SK-N-SH (cell line): ENCODE measurements around the gene DAGLA. TPM values are rescaled to one million over a fixed set of nuclear protein-coding genes. Genes with fewer than 3 reads are reported as not detected.

Source experiments
- CTCF ChIA-PET: fragments of 300-600, 350-600 bp; formaldehyde crosslinking; extraction: SDS; loops from one replicate; lab custom pipeline; 2021; lab: Yijun Ruan, JAX
- POLR2A ChIA-PET: fragments of 350-600 bp; sonication (Branson Sonifier 250); formaldehyde crosslinking; extraction: SDS; loops from one replicate; lab custom pipeline; 2020; ENCODE audit warnings: antibody characterized with exemption, inconsistent platforms; lab: Yijun Ruan, JAX
- DNase-seq: peaks from one replicate; pipeline ENCODE4 v3.0.0; 2012
- H2AFZ ChIP-seq: fragments of 200-600 bp; sonication (generic); 2 replicates; pipeline ENCODE4 v1.8.1; 2016; ENCODE audit warnings: antibody characterized with exemption, mild to moderate bottlenecking, low read depth
- H3F3A ChIP-seq: fragments of 200-600 bp; sonication (generic); replicated peaks from 2 replicates; pipeline ENCODE3; 2016; ENCODE audit warnings: antibody characterized with exemption, mild to moderate bottlenecking; ENCODE audit not compliant: insufficient read depth
- H3K27ac ChIP-seq, 2 experiments: fragments of 200-500 bp in 1 of 2; fragments of 200-600 bp in 1 of 2; sonication (Bioruptor generic) in 1 of 2; sonication (generic), shearing (Covaris generic) in 1 of 2; 2 replicates each; pipeline versions ENCODE4 v1.5.1 to v1.6.1; 2014 to 2016; ENCODE audit warnings: low read depth in 2 of 2, inconsistent platforms in 1 of 2, low read length in 1 of 2, mild to moderate bottlenecking in 1 of 2, mixed read lengths in 1 of 2
- H3K27me3 ChIP-seq: fragments of 200-600 bp; sonication (generic), shearing (Covaris generic); 2 replicates; pipeline ENCODE4 v1.6.1; 2016; ENCODE audit warnings: mixed run types; ENCODE audit not compliant: insufficient read depth
- H3K36me3 ChIP-seq, 2 experiments: fragments of 200-500 bp in 1 of 2; fragments of 200-600 bp in 1 of 2; sonication (Bioruptor generic) in 1 of 2; sonication (generic) in 1 of 2; replicated peaks in 1 of 2; 2 replicates each; pipeline versions ENCODE3 to v1.5.1; 2014 to 2016; ENCODE audit warnings: low read length in 1 of 2, mild to moderate bottlenecking in 1 of 2; ENCODE audit not compliant: insufficient read depth in 2 of 2, control insufficient read depth in 1 of 2
- H3K4me1 ChIP-seq, 2 experiments: fragments of 200-500 bp in 1 of 2; fragments of 200-600 bp in 1 of 2; sonication (Bioruptor generic) in 1 of 2; sonication (generic), shearing (Covaris generic) in 1 of 2; 2 replicates each; pipeline versions ENCODE4 v1.5.1 to v1.6.1; 2014 to 2016; ENCODE audit warnings: low read depth in 1 of 2, low read length in 1 of 2, mixed run types in 1 of 2; ENCODE audit not compliant: insufficient read depth in 2 of 2, control insufficient read depth in 1 of 2
- H3K4me2 ChIP-seq: fragments of 200-600 bp; sonication (generic), shearing (Covaris generic); 2 replicates; pipeline ENCODE4 v1.6.1; 2017; ENCODE audit warnings: mixed run types
- H3K4me3 ChIP-seq, 2 experiments: fragments of 200-500 bp in 1 of 2; fragments of 200-600 bp in 1 of 2; sonication (Bioruptor generic) in 1 of 2; sonication (generic), shearing (Covaris generic) in 1 of 2; 2 replicates each; pipeline versions ENCODE4 v1.5.1 to v1.8.1; 2014 to 2016; ENCODE audit warnings: low read depth in 2 of 2, inconsistent platforms in 1 of 2, low read length in 1 of 2, mild to moderate bottlenecking in 1 of 2, mixed read lengths in 1 of 2, moderate library complexity in 1 of 2
- H3K79me2 ChIP-seq: fragments of 200-600 bp; sonication (generic); 2 replicates; pipeline ENCODE4 v1.8.1; 2017; ENCODE audit warnings: mild to moderate bottlenecking; ENCODE audit not compliant: insufficient read depth
- H3K9ac ChIP-seq: fragments of 200-600 bp; sonication (generic); 2 replicates; pipeline ENCODE4 v1.6.1; 2017; ENCODE audit warnings: mixed run types
- H3K9me2 ChIP-seq: fragments of 200-600 bp; sonication (generic); 2 replicates; pipeline ENCODE4 v1.6.1; 2017; ENCODE audit warnings: mixed run types
- H3K9me3 ChIP-seq: fragments of 200-600 bp; sonication (generic); 2 replicates; pipeline ENCODE4 v1.6.1; 2017; ENCODE audit warnings: mixed run types, mild to moderate bottlenecking, moderate library complexity
- H4K20me1 ChIP-seq: fragments of 200-600 bp; sonication (generic); 2 replicates; pipeline ENCODE4 v1.6.1; 2017; ENCODE audit warnings: mild to moderate bottlenecking, mixed run types; ENCODE audit not compliant: insufficient read depth
- ELF1 ChIP-seq: IDR thresholded peaks from 2 replicates; pipeline ENCODE4 v1.4.0; 2012
- EP300 ChIP-seq, 2 experiments: IDR thresholded peaks; 2 replicates each; pipeline versions ENCODE4 v1.4.0 to v1.6.1; 2012; ENCODE audit warnings: borderline replicate concordance in 1 of 2, low read depth in 1 of 2, low read length in 1 of 2
- EZH2phosphoT487 ChIP-seq: fragments of 200-600 bp; sonication (generic); IDR thresholded peaks from 2 replicates; pipeline ENCODE4 v1.6.1; 2017; ENCODE audit warnings: low read depth, mixed run types, mild to moderate bottlenecking, antibody characterized with exemption, moderate library complexity, borderline replicate concordance
- GABPA ChIP-seq: IDR thresholded peaks from 2 replicates; pipeline ENCODE4 v1.4.0; 2012; ENCODE audit warnings: low read depth, mild to moderate bottlenecking
- NFIC ChIP-seq: IDR thresholded peaks from 2 replicates; pipeline ENCODE4 v1.4.0; 2012; ENCODE audit warnings: borderline replicate concordance
- NRF1 ChIP-seq: IDR thresholded peaks from 2 replicates; pipeline ENCODE4 v1.6.1; 2012; ENCODE audit warnings: low read depth, mild to moderate bottlenecking, low read length
- RXRA ChIP-seq: IDR thresholded peaks from 2 replicates; pipeline ENCODE4 v1.4.0; 2012; ENCODE audit warnings: low read depth, mild to moderate bottlenecking, borderline replicate concordance
- SIN3A ChIP-seq: IDR thresholded peaks from 2 replicates; pipeline ENCODE4 v1.6.1; 2012; ENCODE audit warnings: low read depth, mild to moderate bottlenecking, low read length, moderate library complexity, borderline replicate concordance
- SMC3 ChIP-seq: IDR thresholded peaks from 2 replicates; pipeline ENCODE4 v1.6.1; 2012; ENCODE audit warnings: low read depth, low read length, improper control_type of control experiment
- TAF1 ChIP-seq: IDR thresholded peaks from 2 replicates; pipeline ENCODE4 v1.6.1; 2012; ENCODE audit warnings: low read depth, mild to moderate bottlenecking, low read length, moderate library complexity, borderline replicate concordance
- TCF12 ChIP-seq: IDR thresholded peaks from 2 replicates; pipeline ENCODE4 v1.4.0; 2012
- YY1 ChIP-seq: IDR thresholded peaks from 2 replicates; pipeline ENCODE4 v1.4.0; 2012; ENCODE audit warnings: low read depth, mild to moderate bottlenecking
- WGBS: methylation state at CpG from one replicate; pipeline ENCODE4 v1.1.6; 2017; ENCODE audit warnings: low lambda C conversion rate; 5-methylcytosine and 5-hydroxymethylcytosine counted together
- polyA plus RNA-seq, 3 experiments: library from polyadenylated mRNA; depleted of rRNA; stranded (reverse); fragments of >200 nt; gene quantifications; 2 replicates each; pipeline ENCODE4 v1.2.3, GENCODE V29; 2012
- TF ChIP-seq, protein P1 (sequence below): fragments of 150-350 bp; IDR thresholded peaks from 2 replicates; pipeline ENCODE4 v1.6.1; 2016; ENCODE audit warnings: mild to moderate bottlenecking, low read depth, low read length
- TF ChIP-seq, protein P2 (sequence below): IDR thresholded peaks from 2 replicates; pipeline ENCODE4; 2012
- TF ChIP-seq, protein P3 (sequence below): IDR thresholded peaks from 2 replicates; pipeline ENCODE4 v1.4.0; 2012; ENCODE audit warnings: low read depth

Gene DAGLA
- polyA plus RNA-seq, 1 of the 3 experiments (the other 2 are of a cell fraction): 3.3 TPM

DNA sequence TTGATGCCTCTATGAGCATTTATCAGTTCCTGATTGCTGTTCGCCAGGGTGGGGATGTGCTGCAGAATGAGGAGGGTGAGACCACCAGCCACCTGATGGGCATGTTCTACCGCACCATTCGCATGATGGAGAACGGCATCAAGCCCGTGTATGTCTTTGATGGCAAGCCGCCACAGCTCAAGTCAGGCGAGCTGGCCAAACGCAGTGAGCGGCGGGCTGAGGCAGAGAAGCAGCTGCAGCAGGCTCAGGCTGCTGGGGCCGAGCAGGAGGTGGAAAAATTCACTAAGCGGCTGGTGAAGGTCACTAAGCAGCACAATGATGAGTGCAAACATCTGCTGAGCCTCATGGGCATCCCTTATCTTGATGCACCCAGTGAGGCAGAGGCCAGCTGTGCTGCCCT, 115.3 kb downstream of the DAGLA start:
- H3K4me2 ChIP-seq: no peak overlapping the region
- no peak for DNase-seq
- no peak overlapping the region for H3K4me3 ChIP-seq
- H3K27ac ChIP-seq: 0 out of 4 replicates have a peak overlapping the region, but pooled peaks of 1 of the 2 experiments have one; percentile 5
- 86% methylated on average over 11 of the region's 12 CpGs for WGBS
- H4K20me1 ChIP-seq: no peaks in the 10 kb centered on the region; the same call in 1 of the 2 replicates
- H3K79me2 ChIP-seq: peaks cover 89% of the 10 kb centered on the region
- TF ChIP-seq ELF1: no peak
- TF ChIP-seq NFIC: no peak
- TF ChIP-seq TAF1: no peak
- TF ChIP-seq GABPA: no peak
- TF ChIP-seq, protein P1, sequence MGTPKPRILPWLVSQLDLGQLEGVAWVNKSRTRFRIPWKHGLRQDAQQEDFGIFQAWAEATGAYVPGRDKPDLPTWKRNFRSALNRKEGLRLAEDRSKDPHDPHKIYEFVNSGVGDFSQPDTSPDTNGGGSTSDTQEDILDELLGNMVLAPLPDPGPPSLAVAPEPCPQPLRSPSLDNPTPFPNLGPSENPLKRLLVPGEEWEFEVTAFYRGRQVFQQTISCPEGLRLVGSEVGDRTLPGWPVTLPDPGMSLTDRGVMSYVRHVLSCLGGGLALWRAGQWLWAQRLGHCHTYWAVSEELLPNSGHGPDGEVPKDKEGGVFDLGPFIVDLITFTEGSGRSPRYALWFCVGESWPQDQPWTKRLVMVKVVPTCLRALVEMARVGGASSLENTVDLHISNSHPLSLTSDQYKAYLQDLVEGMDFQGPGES: no peak
- no peak for TF ChIP-seq YY1
- TF ChIP-seq EZH2phosphoT487: no peak
- TF ChIP-seq, protein P2, sequence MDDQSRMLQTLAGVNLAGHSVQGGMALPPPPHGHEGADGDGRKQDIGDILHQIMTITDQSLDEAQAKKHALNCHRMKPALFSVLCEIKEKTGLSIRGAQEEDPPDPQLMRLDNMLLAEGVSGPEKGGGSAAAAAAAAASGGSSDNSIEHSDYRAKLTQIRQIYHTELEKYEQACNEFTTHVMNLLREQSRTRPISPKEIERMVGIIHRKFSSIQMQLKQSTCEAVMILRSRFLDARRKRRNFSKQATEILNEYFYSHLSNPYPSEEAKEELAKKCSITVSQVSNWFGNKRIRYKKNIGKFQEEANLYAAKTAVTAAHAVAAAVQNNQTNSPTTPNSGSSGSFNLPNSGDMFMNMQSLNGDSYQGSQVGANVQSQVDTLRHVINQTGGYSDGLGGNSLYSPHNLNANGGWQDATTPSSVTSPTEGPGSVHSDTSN: no peak
- no peak for TF ChIP-seq SMC3
- TF ChIP-seq, protein P3, sequence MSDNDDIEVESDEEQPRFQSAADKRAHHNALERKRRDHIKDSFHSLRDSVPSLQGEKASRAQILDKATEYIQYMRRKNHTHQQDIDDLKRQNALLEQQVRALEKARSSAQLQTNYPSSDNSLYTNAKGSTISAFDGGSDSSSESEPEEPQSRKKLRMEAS: no peak
- no peak for TF ChIP-seq SIN3A
- no peak for TF ChIP-seq NRF1
- TF ChIP-seq EP300 (IDR thresholded peaks at IDR 0.05; ENCODE audit: borderline replicate concordance in 1 of 2, low read depth in 1 of 2, low read length in 1 of 2): no peak
- ChIA-PET CTCF (interaction anchor here (0.9 to 12.0 kb wide), 11 partner anchors 9 to 313 kb away, joined by 3 to 285 read pairs (median 52); partner anchors contain the start of gene FADS1), POLR2A (interaction anchor here (0.6 to 4.4 kb wide), 3 partner anchors 20 to 314 kb away, joined by 3 to 37 read pairs (median 3); partner anchors contain the start of gene FADS1)
- peaks cover 15% of the 10 kb centered on the region for H3F3A ChIP-seq
- no peaks in the 10 kb centered on the region for H3K9me2 ChIP-seq
- H3K4me1 ChIP-seq: peaks cover 5 to 17% of the 10 kb centered on the region in 2 experiments; a peak in 3 of 4 replicates
- no peaks in the 10 kb centered on the region for H3K27me3 ChIP-seq
- no peaks in the 10 kb centered on the region for H3K9me3 ChIP-seq
- H3K36me3 ChIP-seq: peaks cover 11 to 22% of the 10 kb centered on the region in 2 experiments
- H2AFZ ChIP-seq: no peak overlapping the region
- H3K9ac ChIP-seq: no peak overlapping the region

DNA sequence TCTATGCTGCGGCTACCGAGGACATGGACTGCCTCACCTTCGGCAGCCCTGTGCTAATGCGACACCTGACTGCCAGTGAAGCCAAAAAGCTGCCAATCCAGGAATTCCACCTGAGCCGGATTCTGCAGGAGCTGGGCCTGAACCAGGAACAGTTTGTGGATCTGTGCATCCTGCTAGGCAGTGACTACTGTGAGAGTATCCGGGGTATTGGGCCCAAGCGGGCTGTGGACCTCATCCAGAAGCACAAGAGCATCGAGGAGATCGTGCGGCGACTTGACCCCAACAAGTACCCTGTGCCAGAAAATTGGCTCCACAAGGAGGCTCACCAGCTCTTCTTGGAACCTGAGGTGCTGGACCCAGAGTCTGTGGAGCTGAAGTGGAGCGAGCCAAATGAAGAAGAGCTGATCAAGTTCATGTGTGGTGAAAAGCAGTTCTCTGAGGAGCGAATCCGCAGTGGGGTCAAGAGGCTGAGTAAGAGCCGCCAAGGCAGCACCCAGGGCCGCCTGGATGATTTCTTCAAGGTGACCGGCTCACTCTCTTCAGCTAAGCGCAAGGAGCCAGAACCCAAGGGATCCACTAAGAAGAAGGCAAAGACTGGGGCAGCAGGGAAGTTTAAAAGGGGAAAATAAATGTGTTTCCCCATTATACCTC, 115.8 kb downstream of the DAGLA start:
- Histone ChIP-seq H3K4me2 (no peak overlapping the region), H3K4me1 (peaks cover 5 to 17% of the 10 kb centered on the region in 2 experiments; a peak in 3 of 4 replicates), H2AFZ (no peak overlapping the region), H3K27ac (no peak overlapping the region), H3F3A (peaks cover 15% of the 10 kb centered on the region), H3K9ac (no peak overlapping the region), H3K27me3 (no peaks in the 10 kb centered on the region), H4K20me1 (no peaks in the 10 kb centered on the region; the same call in 1 of the 2 replicates), H3K9me3 (no peaks in the 10 kb centered on the region), H3K9me2 (no peaks in the 10 kb centered on the region), H3K4me3 (no peak overlapping the region), H3K79me2 (peaks cover 84% of the 10 kb centered on the region), H3K36me3 (peaks cover 11 to 22% of the 10 kb centered on the region in 2 experiments)
- TF ChIP-seq RXRA (no peak), EZH2phosphoT487 (no peak), TCF12 (no peak)
- TF ChIP-seq, protein P1: no peak
- WGBS: 94% methylated on average over 15 of the region's 18 CpGs
- ChIA-PET POLR2A (interaction anchor here (1.4 to 4.4 kb wide), 2 partner anchors 20 to 152 kb away, joined by 3 to 37 read pairs; partner anchors contain the start of gene FADS1), CTCF (interaction anchor here (0.6 to 11.0 kb wide), 22 partner anchors 8 to 318 kb away, joined by 3 to 149 read pairs (median 8); partner anchors contain the start of genes FADS1 and FADS3)
- DNase-seq: no peak
